ENCODE data around the gene CENPX. TPM values are rescaled to one million over a fixed set of nuclear protein-coding genes. Genes with fewer than 3 reads are reported as not detected.
A peak's percentile ranks its signal among the peaks of the same experiment; 100 is the strongest.

Gene CENPX
- total and polyA plus RNA-seq, 2 of the 13 experiments (the other 11 are each of a cell fraction or from before 2014, with no cell fraction given) = 92.7 to 170 TPM

DNA sequence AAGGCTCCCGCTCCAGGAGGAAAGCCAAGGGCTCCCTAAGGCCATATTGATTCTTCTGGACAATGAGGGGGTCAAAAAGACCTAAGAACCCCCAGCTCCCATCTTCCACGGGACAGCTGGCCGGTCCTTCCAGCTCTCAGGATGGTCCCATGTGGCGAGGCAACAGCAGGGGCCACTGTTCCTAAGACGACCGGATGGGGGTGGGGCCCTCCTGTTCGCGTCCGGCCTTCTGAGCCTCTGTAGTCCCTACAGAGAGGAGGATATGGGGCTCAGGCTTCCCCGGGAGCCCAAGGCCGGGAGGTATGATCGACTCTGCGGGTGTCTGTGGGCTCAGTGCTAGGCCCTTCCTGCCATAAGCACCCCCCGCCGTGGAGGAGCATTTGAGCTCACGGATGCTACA lies 20.8 kb upstream of the CENPX start (continued):
- TF ChIP-seq GPBP1L1 (CRISPR knock-in tag; IDR thresholded peaks at IDR 0.05) (no peak), ZNF564 (CRISPR knock-in tag; IDR thresholded peaks at IDR 0.05) (no peak), PCBP2 (optimal IDR thresholded peaks at IDR 0.05; ENCODE audit: low read depth, low read length, poor library complexity, severe bottlenecking) (no peak), ZFP41 (CRISPR knock-in tag; IDR thresholded peaks at IDR 0.05; ENCODE audit: borderline replicate concordance) (no peak), CTCF (CRISPR knock-in tag; IDR thresholded peaks at IDR 0.05) (0 out of 2 replicates have a peak, but pooled peaks have one; percentile 9), ZNF230 (CRISPR knock-in tag; IDR thresholded peaks at IDR 0.05) (no peak)
- TF ChIP-seq, protein P1, sequence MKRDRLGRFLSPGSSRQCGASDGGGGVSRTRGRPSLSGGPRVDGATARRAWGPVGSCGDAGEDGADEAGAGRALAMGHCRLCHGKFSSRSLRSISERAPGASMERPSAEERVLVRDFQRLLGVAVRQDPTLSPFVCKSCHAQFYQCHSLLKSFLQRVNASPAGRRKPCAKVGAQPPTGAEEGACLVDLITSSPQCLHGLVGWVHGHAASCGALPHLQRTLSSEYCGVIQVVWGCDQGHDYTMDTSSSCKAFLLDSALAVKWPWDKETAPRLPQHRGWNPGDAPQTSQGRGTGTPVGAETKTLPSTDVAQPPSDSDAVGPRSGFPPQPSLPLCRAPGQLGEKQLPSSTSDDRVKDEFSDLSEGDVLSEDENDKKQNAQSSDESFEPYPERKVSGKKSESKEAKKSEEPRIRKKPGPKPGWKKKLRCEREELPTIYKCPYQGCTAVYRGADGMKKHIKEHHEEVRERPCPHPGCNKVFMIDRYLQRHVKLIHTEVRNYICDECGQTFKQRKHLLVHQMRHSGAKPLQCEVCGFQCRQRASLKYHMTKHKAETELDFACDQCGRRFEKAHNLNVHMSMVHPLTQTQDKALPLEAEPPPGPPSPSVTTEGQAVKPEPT (CRISPR knock-in tag; IDR thresholded peaks at IDR 0.05; ENCODE audit: low read depth) = no peak

DNA sequence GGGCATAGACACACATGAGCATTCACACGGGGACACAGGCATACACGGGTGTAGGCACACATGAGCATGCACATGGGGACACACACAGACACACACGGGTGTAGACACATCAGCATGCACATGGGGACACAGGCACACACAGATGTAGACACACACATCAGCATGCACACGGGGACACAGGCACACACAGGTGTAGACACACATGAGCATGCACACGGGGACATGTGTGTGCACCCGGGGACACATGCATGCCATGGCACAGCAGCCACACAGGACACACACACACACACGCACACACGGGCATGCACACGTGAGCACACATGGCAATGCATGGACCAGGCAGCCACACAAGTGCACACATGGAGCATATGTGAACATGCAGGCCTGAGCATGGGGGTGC lies 20.0 kb upstream of the CENPX start:
- DNase-seq (ENCODE audit: low spot score) (no peak), ATAC-seq (peak; percentile 4; the same call in 1 of the 3 replicates), FAIRE-seq (no peak)
- Histone ChIP-seq H3K9me3 (ENCODE audit: low read length) (no peaks in the 10 kb centered on the region), H2AFZ (ENCODE audit: low read length) (no peak overlapping the region), H3K36me3 (replicated peaks in 1 of 2; ENCODE audit: control insufficient read depth in 1 of 2, insufficient read depth in 2 of 2, low read length in 2 of 2) (peaks cover 2 to 10% of the 10 kb centered on the region in 2 experiments; a peak in 3 of 5 replicates), H3K79me2 (ENCODE audit: insufficient read depth, low read length) (no peaks in the 10 kb centered on the region), H3K27ac (ENCODE audit: extremely low read length, insufficient read depth, low read length) (no peak overlapping the region), H3K27me3 (ENCODE audit: control insufficient read depth in 1 of 2, insufficient read depth in 2 of 2, low read length in 2 of 2) (no peaks in the 10 kb centered on the region), H3K4me1 (ENCODE audit: insufficient read depth, low read length) (peaks cover 58% of the 10 kb centered on the region), H3K4me2 (ENCODE audit: low read depth, low read length) (no peak overlapping the region), H4K20me1 (ENCODE audit: insufficient read depth, low read length) (no peaks in the 10 kb centered on the region), H3K4me3 (replicated peaks in 1 of 3; ENCODE audit: insufficient read depth in 1 of 3, low read depth in 2 of 3, low read length in 3 of 3) (no peak overlapping the region), H3K9ac (ENCODE audit: insufficient read depth, low read depth, low read length) (no peak overlapping the region)
- POLR2A ChIA-PET = interaction anchor here (0.6 to 2.6 kb wide), 2 partner anchors 14 to 188 kb away, joined by 3 to 12 read pairs; no protein-coding TSS in a partner anchor
- 82% methylated on average over 7 of the region's 9 CpGs for WGBS (ENCODE audit: low lambda C conversion rate)
- CTCF ChIA-PET (ENCODE audit: low intra/inter-chr PET ratio, low total read pairs) = no interaction called here
- BruUV-seq (replicated peaks) = no TSS peak
- intact Hi-C loops (cut with micrococcal nuclease; ENCODE audit: unreplicated experiment) = no loop called here
- in situ Hi-C loops (cut with HindIII; ENCODE audit: extremely low pct_ligation_motif_present, low pct_unique_long_range_greater_than_20kb) = no loop called here
- no peak for TF ChIP-seq KAT8 (CRISPR knock-in tag; IDR thresholded peaks at IDR 0.05)
- 0 out of 2 replicates have a peak, but pooled peaks have one; percentile 26 for TF ChIP-seq NRL (CRISPR knock-in tag; IDR thresholded peaks at IDR 0.05; ENCODE audit: borderline replicate concordance)
- peak; percentile 82 for TF ChIP-seq MNT (IDR thresholded peaks at IDR 0.05)
- TF ChIP-seq HNRNPL (IDR thresholded peaks at IDR 0.05; ENCODE audit: low read depth, low read length) = no peak
- TF ChIP-seq, protein P2, sequence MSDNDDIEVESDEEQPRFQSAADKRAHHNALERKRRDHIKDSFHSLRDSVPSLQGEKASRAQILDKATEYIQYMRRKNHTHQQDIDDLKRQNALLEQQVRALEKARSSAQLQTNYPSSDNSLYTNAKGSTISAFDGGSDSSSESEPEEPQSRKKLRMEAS (IDR thresholded peaks at IDR 0.05) = no peak
- TF ChIP-seq ZBTB7A (CRISPR knock-in tag; IDR thresholded peaks at IDR 0.05) = 0 out of 2 replicates have a peak, but pooled peaks have one; percentile 33
- TF ChIP-seq ZBTB49 (CRISPR knock-in tag; IDR thresholded peaks at IDR 0.05; ENCODE audit: borderline replicate concordance) = no peak

All from HepG2 (cell line).